ENCODE measurements around the gene DSCAML1.

DNA sequence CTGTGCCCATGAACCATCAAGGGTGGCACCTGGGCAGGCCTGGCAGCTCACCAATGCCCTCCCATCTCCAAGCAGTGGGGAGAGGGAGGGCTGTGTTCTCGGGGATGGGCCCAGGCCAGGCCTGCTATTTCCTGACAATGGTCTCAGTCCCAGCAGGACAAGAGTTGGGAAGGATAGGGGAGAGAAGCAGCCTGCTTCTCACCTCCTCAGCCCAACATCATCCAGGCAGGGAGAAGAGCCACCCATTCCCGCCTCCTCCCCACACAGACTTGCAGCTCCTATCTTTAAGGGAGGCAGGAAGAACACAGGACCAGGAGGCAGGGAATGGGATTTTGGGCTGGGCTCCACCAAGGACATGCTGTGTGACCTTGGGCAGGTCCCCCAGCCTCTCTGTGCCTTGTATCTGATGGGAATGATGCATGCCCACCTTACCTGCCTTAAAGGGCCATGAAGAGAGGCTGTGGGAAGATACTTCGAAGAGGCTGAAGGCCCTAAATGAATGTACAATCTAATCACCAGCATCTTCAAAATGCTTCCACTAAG, 108.7 kb downstream of the DSCAML1 start:
- TF ChIP-seq, protein P1, sequence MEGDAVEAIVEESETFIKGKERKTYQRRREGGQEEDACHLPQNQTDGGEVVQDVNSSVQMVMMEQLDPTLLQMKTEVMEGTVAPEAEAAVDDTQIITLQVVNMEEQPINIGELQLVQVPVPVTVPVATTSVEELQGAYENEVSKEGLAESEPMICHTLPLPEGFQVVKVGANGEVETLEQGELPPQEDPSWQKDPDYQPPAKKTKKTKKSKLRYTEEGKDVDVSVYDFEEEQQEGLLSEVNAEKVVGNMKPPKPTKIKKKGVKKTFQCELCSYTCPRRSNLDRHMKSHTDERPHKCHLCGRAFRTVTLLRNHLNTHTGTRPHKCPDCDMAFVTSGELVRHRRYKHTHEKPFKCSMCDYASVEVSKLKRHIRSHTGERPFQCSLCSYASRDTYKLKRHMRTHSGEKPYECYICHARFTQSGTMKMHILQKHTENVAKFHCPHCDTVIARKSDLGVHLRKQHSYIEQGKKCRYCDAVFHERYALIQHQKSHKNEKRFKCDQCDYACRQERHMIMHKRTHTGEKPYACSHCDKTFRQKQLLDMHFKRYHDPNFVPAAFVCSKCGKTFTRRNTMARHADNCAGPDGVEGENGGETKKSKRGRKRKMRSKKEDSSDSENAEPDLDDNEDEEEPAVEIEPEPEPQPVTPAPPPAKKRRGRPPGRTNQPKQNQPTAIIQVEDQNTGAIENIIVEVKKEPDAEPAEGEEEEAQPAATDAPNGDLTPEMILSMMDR (IDR thresholded peaks at IDR 0.05): no peak
- TF ChIP-seq SP1 (CRISPR knock-in tag; conservative IDR thresholded peaks at IDR 0.05): no peak
- TF ChIP-seq, protein P2, sequence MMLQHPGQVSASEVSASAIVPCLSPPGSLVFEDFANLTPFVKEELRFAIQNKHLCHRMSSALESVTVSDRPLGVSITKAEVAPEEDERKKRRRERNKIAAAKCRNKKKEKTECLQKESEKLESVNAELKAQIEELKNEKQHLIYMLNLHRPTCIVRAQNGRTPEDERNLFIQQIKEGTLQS (CRISPR knock-in tag; conservative IDR thresholded peaks at IDR 0.05): no peak
